ENCODE results near the gene SUSD3.
"Not testable (repeated sequence)": the region's sequence is repeated elsewhere in the genome, so short reads cannot be mapped to it uniquely, and the experiment has no call there.

The SUSD3 gene

DNA sequence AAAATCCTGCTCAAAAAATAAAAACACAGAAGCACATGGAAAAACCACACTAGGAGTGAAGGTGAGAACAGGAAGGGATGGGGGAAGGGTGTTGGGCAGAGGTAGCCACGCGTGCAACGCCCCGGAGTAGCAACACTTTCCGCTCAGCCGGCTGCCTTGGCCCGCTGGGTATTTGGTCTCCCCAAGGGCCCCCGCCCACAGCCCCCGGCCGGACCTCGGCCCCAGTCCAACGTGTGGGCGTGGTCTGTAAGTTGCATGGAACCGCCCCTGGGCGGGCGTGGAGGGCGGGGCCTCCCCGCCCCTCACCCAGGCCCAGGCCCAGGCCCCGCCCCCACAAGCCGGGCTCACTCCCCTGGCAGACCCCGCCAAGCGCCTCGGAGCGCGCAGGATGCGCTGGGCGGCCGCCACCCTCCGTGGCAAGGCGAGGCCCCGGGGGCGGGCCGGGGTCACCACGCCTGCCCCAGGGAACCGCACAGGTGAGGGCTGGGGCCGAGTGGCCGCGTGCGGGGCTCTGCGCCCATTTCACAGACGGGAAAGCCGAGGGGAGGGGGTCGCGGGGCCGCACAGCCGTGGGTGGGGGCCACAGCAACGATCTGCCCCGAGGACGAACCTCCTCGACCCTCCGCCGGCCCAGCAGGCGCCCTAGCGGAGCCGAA lies at the start of gene SUSD3:
TSS of gene SUSD3 (plus strand) at position 347 of the 656 bp plus-strand sequence. CDS start at position 389, 42 bp downstream.
- DNase-seq (ENCODE audit: low read depth): no peak

DNA sequence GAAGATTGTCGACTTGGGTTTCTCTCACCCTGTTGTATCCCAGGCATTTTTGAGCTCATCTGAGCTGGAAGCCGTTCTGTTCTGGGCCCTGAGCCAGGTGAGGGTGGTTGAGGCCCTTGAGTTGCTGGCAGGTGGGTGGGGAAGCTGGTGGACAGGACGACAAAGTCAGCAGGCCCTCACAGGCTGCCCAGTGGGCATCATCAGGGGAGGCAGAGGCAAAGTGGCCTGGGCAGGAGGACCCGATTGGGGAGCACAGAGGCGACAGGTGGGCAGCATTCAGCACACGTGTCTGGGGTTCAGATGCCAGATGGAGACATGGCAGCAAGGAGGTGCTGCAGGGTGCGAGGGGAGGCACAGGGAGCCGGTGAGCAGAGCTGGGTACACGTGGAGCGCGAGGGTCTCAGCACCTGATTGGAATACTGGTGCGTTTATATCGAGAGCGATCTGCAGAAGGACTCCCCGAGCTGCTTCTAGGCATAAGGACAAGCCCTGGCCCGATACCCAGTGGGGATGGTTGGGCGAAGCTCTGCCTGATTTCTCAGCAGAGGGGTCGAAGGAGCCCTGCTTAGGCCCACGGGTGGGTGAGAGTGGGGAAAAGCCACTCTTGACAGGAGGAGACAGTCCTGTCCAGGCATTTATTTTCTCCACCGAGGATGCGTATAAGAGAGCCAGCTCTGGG lies 49.0 kb upstream of the SUSD3 start:
- no peak for DNase-seq (ENCODE audit: low read depth)

DNA sequence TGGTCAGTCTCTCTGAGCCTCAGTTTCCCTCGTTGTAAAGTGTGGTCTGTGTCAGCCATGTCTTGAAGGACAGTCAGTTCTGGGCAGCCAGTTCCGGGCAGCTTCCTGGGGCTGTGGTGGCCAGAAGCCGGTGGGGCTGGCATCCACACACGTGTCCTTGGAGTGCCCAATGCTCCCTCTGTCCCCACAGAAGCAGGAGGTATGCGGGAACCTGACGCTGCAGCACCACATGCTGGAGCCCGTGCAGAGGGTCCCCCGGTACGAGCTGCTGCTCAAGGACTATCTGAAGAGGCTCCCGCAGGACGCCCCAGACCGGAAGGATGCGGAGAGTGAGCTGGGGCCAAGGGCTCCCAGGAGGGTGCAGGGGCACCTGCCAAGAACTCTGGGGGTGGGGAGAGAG lies 48.4 kb upstream of the SUSD3 start:
- no peak for DNase-seq (ENCODE audit: low read depth)

DNA sequence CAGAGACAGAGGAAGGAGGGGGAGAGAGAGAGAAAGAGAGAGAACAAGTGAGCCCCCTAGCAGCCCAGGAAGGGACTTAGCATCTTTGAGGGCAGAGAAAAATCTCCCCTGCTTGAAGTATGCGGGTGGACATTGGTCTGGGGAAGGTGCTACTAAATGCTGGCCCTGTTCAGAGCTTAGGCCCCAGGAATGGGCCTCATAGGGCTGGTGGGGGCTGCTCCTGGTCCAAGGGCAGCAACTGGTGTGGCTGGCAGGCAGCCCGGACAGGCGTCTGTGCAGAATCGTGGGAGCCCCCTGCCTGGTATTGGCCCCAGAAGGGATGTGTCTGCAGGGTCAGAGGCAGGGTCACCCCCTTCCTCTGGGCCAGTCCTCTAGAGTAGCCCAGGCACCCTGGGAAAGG lies 47.8 kb upstream of the SUSD3 start:
- DNase-seq (ENCODE audit: low read depth): no peak

DNA sequence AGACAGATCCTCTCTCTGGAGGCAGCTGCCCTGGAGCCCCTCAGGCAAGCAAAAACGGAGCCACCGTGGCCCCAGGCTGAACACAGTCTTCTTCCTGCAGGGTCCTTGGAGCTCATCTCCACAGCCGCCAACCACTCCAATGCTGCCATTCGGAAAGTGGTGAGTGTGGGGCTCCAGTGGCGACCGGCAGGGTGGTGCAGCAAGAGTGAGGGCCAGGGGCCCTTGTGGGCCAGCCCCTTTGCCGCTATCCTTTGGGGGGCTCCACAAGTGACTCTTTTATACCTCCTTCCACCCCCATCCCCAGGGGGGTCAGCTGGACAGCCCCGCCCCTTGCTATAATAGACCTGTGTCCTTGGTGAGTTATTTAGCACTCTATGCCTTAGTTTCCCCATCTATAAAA lies 47.4 kb upstream of the SUSD3 start:
- DNase-seq (ENCODE audit: low read depth): no peak

DNA sequence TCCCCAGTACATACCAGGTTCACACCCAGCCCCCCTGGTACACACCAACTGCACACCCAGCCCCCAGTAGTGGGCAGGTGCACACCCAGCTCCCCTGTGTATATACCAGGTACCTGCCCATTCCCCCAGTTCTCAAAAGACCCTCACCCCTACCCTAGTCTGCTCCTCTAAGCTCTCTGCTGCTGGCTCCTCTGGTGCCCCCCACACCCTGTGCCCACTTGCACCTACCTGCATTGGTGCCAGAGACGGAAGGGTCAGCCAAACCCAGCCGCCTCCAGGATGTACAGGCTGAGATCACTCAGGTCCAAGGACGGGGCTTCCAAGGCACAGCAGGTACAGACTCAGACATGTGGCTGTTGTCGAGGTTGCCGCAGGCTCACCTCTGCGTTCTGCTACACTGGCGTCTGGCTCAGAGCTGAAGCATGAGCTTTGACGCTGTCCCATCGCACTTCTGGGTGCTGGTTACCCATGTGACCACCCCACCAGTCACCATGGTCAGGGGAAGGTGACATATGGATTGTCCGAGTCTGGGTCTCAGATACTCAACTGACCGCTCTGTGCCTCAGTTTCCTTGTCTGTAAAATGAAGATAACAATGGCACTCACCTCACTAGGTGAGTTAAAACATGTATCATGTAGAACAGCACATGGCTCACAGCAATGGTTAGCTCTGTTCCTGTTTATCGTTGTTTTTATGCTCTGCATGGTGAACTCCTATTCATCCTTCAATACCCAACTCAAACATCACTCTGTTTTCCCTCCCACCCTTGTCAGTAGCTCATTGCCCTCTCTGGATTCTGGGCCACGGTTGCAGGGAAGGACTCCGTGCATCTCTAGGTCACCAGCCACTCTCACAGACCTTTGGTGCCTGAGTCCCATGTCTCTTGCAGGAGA lies 45.3 kb upstream of the SUSD3 start:
- DNase-seq (ENCODE audit: low read depth): no peak

DNA sequence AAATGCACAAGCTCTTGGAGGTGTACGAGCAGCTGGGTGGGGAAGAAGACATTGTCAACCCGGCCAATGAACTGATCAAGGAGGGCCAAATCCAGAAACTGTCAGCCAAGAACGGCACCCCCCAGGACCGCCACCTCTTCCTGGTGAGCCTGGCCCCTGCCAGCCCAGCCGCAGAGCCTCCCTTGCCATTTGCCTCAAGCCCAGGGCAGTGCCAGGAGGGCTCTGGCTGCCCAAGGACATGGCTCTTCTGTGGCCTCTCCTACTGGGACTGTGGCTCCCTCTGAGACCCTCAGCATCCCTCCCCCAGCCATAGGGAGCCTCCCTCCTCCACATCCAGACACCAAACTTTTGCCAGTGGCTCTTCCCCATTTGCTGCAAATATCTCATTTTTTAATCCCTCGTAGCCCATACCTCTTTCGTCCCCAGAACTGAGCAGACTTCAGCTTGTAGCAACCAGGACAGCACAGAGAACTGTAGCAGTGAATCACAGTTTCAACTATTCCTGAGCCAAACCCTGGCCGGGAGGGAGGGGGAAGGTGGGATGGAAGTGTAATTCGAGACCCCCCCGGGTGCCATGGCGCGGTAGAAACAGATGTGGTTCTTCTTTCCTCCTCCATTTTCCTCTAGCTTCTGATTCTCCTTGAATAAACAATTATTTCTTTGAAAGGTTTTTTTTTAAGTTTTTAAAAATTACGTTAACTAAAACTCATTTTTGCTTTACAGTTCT lies 44.5 kb upstream of the SUSD3 start:
- DNase-seq (ENCODE audit: low read depth): no peak

DNA sequence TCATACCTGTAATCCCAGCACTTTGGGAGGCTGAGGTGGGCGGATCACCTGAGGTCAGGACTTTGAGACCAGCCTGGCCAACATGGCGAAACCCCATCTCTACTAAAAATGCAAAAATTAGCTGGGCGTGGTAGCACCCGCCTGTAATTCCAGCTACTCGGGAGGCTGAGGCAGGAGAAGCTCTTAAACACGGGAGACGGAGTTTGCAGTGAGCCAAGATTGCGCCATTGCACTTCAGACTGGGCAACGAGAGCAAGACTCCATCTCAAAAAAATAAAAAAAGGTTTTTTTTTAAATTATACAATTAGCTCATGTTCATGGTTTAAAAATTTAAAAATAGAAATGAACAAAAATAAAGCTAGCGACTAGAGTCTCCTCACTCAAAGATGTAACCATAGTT lies 43.3 kb upstream of the SUSD3 start:
- DNase-seq (ENCODE audit: low read depth): not testable (repeated sequence)

DNA sequence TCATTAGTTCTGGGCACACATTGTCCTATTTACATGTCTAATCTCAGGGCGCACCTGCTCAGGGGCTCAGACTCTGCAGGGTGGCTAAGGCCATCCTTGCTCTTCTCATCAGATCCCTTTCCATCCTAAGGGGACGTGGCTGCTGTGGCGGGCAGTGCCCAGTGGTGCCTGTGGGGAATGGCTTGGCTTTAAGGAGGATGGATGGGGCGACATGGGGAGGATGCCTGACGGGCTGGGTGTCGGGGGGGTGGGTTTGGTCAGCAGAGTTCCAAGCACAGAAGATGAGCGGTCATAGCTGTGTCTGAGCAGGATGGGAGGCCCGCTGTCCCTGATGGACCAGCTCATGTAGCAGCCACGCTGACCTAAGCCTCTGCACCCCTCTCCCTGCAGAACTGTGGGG lies 40.9 kb upstream of the SUSD3 start:
- DNase-seq (ENCODE audit: low read depth): no peak

DNA sequence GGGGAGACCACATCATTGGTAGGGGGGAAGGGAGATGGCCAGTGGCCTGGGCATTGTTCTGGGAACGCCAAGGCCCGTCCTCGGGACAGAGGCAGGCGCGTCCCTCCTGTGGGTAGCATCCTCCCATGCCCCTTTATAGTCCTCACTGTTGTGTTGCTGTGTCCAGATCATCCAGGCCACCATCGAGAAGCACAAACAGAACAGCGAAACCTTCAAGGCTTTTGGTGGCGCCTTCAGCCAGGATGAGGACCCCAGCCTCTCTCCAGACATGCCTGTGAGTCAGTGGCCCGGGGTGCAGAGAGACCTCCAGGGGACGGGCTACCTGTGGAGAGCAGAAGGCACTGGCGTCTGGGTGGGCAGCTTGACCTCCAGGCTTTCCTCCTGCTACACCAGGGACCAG lies 38.4 kb upstream of the SUSD3 start:
- no peak for DNase-seq (ENCODE audit: low read depth)

DNA sequence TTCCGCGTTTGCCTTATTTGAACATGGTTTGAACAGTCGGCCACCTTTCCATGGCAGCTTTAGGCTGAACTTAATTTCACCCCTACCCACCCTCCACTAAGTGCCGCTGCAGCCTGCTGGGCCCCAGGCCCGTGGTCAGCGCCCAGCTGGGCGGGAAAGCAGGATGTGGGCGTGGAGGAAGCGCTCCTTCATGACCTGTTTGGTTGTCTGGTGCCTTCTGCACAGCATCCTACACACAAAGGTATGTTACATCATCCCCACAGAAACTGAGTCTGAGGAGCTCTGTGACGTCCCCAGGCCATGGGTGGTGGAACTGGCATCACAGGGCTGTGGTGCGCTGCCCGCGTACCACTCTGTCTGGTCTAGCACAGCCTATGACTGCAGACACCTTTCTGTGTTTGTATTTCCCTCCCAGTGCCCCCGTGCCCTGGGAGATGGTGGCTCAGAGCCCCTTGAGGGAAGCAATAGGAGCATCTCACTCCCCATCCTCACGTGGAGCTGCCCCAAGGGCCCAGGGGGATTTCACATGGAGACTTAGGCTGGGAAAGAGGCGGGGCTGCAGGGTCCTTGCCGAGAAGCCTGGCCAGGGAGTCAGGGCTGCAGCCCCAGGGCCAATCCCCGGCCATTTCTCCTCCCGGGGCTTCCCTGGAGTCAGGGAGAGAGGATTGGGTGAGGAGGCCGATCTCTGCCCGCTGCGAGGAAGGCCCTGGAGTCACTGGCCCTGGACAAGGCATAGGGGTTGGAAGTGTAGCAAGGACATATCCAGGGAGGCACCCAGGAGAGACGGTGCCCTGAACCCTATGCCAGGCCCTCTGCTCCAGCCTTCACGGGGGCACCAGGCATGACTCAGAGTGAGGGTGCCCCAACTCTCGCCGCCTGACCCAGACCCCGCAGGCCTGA lies 37.5 kb upstream of the SUSD3 start:
- no peak for DNase-seq (ENCODE audit: low read depth)

DNA sequence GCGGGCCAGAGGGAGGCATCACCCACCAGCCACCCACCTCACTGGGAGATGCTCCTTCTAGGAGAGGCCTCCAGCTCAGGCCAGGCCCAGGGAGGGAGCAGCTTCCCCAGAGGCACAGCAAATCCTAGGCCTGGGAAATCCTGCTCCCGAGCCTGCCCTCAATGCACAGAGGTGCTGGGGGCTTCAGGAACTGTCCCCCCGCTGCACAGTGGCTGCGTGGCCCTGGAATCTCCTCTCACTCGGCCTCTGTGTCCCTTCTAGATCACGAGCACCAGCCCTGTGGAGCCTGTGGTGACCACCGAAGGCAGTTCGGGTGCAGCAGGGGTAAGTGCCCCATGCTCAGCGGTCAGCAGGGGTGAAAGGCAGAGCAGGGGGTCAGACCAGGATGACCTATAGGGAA lies 36.4 kb upstream of the SUSD3 start:
- DNase-seq (ENCODE audit: low read depth): no peak

DNA sequence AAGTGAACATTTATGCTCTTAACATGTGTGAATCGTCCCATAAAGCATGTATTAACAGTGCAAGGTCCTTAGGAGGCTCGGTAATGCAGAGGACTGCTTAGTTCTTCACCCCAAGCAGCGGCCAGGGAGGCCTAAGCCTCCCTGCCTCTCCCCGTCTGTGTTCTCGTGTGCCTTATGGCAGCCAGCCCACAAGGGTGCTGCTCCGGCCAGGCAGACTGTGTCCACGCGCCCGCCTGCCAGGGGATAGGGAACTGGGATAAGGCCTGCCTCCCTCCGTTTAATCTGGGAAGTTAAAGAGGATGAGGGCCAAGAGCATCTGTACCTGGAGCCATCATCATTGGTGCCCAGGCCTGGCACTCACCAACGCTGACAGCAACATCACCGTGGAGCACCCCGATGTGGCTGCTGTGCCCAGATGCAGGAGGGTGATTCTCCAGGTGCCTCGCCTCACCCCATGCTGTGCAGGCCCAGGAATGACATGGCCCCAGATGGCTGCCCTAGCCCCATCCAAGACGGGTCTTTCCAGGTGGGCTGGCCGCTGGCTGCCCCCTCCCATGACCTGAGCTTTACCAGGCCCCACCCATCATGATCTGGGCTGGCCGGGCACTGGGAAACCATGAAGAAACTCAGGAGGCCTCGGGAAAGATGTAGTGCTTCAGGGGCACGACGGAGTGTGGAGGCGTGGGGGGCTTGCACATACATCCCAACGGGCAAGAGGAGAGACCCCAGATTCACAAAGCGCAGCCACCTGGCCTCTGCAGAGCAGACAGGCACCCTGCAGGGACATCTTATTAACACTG lies 35.6 kb upstream of the SUSD3 start:
- DNase-seq (ENCODE audit: low read depth): no peak

DNA sequence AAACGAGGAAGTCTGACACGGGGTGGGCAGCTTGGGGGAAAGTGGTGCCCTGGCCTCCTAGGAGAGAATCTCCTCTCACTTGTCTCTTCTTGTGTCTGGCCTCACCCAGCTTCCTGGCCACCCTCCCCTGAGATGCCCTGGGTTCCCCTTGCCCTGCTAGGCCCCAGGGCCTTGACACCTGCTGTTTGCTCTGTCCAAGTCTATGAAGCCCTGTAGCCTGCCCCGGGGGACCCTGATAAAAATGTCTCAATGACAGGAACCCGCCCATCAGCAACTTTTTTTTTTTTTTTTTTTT lies 35.0 kb upstream of the SUSD3 start:
- DNase-seq (ENCODE audit: low read depth): no peak

DNA sequence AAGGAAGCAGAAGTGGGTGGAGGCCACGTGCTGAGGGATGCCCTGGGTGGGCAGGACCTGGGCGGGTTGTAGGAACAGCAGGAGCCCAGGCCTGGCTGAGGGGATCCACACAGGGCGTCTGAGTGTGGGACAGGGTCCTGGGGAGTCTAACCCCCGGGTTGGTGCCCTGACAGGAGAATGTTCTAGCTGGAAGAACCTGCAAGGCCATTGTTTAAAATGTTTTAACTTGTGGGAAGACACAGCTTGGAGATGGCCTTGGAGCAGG lies 33.9 kb upstream of the SUSD3 start:
- no peak for DNase-seq (ENCODE audit: low read depth)

DNA sequence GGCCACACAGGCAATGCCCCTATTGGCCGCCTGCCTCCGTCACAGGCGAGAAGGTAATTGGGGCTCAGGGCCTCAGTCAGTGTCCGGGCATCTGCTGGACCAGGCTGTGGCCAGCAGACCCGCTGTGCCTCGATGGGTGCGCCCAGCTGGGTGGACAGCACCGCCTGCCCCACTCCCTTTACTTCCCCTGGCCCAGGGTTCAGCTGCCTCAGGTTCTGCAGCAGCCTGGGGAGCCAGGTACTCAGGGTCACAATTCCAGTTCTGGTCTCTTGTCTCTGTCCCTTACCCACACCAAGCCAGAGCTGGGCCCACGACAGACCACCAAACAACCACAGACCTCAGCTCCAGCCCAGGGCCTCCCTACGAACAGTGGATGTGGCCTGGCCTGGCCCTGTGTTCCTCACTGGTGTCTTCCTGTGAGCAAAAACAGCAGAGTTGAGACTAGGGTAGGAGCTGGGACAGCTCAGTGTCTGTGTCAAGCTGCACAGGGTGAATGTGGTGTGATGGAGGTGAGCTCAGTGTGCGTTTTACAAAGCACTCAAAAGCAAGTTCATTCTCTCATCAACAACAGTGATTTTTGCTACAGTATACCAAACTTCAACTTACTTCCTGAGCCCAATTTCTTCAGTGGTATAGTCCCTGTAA lies 33.4 kb upstream of the SUSD3 start:
- no peak for DNase-seq (ENCODE audit: low read depth)

DNA sequence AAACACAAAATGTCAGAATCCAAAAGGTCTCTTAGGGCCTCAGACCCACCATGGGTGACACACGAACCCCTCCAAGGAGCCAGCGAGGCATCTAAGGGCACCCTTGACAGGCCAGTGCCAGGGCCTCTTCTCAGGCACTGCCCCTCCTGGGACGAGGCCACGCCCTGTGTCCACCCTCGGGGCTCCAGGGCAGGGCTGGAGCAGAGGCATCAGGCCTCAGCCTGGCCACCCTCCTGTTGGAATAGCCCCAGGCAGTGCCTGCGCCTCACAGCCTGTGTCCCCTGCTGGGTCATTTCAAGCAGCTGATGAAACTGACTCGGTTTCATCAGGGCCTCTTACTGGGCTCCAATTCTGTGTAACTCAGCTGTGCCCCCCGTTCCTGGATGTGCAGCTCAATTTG lies 32.8 kb upstream of the SUSD3 start:
- no peak for DNase-seq (ENCODE audit: low read depth)

DNA sequence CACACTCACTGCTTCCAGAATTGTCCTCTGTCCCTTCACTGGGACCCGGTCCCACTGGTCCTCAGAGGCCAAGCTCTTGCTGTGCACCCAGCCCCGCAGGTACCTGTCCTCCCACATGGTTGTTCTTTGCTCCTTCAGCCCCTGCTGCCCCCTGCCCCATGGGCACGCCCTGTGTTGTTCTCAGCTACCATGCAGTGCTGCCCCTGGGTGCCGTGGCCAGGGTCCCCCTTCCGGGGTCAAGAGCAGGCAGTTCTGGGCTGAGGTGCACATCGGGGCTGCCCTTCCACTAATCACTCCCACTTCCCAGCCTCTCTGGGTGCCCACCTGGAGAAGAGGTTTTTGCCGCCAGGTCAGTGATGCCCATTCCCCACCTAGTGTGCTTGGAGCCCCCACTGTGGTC lies 31.9 kb upstream of the SUSD3 start:
- no peak for DNase-seq (ENCODE audit: low read depth)

DNA sequence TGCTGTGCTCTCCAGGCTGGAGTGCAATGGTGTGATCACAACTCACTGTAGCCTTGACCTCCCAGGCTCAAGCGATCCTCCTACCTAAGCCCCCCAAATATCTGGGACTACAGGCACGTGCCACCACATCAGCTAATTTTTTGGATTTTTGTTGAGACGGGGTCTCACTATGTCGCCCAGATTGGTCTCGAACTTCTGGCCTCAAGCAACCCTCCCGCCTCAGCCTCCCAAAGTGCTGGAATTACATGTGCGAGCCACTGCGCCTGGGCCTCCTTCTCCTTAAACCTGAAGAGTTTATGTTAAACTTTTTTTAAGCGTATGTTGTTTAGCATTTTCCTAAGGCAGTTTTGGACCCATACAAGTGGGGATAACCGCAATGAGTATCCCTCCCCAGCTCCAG lies 30.8 kb upstream of the SUSD3 start:
- DNase-seq (ENCODE audit: low read depth): no peak

DNA sequence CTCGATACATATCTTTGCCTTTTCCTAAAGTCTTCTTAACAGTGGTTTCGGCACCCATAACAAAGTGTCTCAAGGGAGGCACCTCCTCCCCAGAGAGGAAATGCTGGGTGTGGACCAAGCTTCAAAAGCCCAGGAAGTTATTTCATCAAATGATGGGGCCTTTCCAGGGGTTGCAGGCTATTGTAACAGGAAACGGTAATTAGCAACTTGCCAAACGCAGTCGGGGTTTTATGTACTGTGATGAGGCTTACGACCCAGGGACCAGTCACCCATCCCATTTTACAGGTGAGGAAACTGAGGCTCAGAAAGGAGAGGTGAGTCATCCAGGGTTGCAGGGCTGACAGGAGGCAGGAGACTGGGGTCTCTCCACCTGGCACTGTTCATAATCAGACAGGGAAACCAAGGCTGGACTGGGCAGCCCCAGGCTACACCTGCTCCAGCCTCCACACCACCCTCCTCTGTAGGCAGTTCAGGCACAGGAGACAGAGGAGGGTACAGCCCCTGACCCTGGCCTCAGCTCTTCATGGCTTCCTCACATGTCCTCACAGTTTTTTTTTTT lies 30.0 kb upstream of the SUSD3 start:
- DNase-seq (ENCODE audit: low read depth): no peak

Data from ELR (cell line).